Measurements from ENCODE around the gene CSRP2.

The CSRP2 gene

DNA sequence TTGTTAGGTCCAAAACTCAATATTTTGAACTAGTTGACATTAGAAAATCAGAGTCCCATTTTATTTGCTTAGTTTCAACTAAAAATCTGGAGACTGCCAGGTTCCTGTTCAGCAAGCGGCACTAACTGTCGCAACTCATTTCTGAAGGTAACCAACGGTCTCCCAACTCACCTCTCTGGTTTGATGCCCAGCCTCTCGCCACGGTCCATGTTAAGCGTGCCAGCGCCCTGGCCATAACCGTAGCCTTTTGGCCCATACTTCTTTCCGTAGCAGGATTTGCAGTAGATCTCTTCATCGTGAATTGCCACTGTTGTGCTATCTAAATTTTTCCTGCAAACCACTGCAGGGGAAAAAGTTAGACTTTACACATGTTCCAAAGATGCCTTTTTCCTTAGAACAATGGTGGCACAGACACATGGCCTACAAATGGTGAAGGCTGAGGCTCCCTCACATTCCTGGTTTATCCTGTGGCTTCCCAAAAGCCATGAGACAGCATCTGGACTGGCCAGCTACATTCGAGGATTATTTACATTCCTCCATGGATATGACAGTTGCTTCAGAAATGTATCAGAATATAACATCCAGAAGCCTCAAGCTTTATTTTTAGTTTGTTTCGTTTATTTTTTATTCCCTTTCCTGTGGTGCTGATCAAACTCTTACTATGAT is 15.7 kb downstream of the CSRP2 start:
- DNase-seq (ENCODE audit: low spot score), result no peak

DNA sequence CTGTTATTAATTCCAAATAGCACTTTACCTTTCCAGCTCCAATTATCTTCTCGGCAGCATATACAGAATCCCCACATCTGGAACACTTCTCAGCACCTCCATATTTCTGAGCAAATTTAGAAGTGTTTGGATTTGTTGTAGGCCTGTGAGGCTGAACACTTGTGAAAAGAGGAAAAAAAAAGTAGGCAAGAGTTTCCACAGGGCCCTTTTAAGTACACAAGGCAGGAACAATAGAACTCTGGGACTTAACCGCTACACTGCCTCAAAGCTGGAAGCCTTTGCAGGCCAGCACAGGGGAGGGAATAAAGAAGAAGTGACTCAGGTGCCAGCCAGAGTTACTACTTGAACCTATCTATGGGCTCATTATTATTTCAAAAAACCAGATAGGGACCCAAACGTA is 18.6 kb downstream of the CSRP2 start:
- DNase-seq (ENCODE audit: low spot score), result no peak

DNA sequence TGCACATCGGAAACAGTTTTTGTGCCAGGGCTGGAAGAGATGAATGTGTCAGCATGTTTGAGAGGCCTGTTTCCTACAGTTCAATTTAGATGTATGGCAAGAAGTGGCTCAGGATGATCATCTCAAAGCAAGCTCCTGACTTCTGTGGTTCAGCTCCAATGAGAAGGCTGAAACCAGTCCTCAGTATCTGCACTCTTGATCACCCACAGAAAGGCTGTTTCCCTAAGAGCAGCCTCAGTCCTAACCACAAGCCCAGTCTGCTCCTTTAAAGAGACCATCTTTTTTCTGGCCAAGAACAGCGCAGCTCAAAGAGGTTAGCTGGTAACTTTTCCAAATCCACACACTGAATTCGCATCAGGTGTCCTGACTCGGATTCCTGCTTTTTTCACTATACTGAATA is 19.2 kb downstream of the CSRP2 start:
- no peak for DNase-seq (ENCODE audit: low spot score)

DNA sequence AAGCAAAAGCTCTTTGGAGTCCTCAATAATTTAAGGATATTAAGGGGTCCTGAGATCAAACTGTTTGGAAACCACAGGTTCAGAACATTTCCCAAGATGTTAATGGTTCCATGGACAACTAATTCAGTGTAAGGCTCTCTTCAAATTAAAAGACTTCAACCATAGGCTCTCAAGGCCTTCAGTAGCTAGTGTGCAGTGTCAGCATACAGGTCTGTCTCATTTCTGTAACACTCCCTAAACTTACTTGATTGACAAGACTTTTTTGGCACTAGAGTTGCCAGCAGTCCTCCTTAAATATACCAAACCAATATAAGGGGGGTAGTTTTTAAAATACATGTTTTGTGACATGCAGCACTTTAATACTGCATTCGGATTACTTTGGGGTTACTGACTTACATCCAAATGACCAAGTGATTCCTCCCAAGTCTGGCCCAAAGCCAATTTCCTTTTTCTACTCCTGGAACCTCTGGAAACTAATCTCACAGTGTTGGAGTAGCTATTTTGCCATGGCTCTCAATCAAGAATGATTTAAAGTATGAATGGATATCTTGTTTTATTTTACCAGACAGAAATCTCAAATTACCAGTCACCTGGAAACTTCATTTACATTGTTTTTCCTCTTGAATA is 22.7 kb downstream of the CSRP2 start:
- no peak for DNase-seq (ENCODE audit: low spot score)

DNA sequence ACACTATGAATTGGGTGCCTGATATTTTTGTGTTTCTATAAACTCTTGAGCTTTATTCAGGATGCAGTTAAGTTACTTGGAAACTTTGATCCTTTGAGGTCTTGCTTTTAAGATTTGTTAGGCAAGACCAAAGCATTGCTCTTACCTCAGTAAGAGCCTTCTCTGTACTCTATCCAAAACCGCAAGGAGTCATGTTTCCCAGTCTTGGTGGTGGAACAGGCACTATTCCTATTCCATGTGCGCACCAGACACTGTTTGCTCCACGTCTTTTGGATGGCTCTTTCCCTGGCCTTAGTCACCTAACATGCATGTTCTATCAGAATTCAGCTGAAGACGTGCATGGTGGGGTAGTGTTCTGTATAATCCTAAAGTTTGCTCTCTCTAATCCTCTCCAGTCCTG is 23.5 kb downstream of the CSRP2 start:
- DNase-seq (ENCODE audit: low spot score), result no peak

DNA sequence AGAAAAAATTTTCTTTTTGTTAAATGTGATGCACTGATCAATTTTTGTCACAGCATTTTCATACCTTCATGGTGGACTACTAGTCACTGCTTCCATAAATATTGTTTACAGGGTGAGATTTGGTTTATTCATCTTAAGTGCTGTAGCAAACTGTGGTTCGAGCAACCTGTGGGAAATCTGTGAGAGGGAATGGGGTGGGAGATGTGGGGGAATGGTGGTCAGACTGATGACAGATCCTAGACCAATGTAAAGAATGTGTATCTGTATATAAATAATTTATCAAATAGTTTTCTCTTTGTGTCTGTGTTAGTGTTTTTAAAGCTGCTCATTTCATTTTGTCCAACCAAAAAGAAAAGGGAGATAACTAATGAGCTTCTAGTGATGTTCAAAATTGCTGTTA is 26.7 kb downstream of the CSRP2 start:
- DNase-seq (ENCODE audit: low spot score), result no peak

DNA sequence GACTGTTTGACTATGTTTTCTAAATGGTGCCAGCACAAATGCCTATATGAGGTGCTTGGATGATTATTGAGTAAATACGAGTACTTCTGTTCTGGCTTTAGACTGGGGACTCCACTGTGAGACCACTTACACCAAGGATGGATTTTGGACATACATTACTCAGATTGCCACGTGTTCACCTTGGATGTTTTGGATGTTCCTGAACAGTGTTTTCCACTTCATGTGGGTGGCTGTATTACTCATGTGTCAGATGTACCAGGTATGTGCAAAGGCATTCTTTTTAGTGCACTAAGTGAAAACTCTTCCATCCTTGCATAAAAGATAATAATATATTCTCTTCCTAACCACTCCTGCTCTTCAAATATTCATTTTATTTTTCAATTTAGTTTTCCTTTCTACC is 30.7 kb downstream of the CSRP2 start:
- DNase-seq (ENCODE audit: low spot score), result no peak

DNA sequence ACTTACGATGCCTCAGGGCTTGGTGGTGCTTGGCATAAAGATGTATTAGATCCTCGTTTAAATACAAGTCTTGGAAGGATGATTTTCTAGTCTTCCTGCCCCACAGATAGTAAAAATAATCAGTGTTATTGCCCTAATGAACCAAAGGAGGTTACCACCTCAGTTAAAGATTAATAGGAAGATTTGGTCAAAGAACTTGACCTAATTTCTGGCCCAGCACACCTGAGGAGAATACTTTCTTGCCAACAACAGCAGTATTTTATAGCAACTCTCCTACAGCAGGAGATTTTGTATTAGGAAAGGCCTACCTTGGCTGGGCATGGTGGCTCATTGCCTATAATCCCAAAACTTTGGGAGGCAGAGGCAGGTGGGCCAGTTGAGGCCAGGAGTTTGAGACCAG is 31.6 kb downstream of the CSRP2 start:
- no peak for DNase-seq (ENCODE audit: low spot score)

DNA sequence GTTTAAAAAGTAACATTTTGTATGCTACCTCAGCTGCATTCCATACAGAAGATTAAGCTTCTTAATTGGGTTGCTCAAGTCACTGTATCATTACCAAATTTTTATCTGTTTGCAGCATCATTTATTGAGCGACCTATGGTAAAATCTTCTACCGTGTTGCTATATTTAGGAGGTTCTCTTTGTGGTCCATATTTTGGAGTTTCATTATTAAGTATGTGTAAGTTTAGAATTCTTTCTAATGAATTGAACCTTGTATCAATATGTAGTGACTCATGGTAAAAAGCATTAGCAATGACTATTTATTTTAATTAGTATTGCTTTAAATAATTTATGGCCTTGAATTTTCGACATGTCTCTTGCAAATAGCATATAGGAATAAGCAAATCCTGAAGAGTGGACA is 42.2 kb downstream of the CSRP2 start:
- no peak for DNase-seq (ENCODE audit: low spot score)

DNA sequence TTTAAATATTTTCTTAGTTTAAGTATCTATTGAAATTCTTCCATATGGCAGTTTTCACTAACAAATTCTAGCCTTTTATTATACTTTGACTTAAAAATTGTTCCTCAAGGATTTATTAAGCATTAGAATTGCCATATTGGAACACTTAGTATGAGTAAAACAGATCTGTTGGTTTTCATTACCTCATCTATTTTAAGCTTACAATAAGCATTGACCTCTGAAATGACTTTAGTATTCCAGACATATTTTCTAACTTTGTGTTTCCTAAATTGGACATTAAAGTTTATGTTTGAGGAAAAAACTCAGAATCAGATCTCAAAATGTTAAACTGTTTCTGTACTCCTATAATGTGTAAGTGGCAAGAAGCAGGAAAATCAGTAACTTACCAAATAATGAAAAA is 48.4 kb downstream of the CSRP2 start:
- no peak for DNase-seq (ENCODE audit: low spot score)

DNA sequence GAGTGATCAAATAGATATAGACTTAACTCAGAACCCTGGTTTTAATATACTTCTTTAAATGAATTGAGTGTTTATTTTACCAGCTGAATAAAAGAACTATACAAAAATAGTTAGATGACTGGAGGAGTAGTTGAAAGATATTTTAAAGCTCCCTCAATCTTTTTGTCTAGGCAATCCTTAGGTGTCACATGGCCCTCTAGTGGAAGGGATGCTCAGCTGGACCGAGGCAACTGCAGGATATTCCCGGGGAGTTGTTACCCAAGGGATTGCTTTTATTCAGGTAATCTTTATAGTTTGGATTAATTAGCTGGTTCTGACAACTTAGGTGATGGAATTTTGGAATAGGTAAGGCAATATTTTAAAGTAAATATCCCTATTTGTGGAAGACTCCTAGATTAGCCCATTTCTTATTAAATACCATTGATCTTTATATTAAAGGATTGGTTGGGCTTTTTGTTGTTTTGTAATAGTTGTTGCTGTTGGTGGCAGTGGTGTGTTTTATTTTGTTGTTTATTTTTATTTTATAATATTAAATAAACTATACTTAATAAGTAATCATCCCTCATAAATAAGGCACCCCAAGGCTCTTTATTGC is 57.8 kb downstream of the CSRP2 start:
- peak; percentile 47 for DNase-seq (ENCODE audit: low spot score)

DNA sequence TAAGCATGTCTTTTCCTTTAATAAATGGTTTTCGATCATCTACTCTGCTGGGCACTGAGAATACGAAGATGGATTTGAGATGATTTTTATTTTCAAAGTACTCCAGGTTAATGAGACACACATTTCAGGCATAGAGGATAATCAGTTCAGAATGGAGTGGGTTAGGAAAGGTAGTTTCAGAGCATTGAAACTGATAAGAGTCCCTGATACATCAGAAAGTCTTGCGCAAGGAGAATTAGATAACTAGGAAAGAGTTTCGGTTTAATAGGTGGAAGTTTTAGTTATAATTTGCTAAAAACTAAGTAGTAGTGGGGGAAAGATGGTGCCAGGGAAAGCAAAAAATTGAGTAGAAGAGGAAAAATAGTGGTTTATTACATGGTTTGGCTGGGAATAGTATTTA is 64.8 kb downstream of the CSRP2 start:
- no peak for DNase-seq (ENCODE audit: low spot score)

DNA sequence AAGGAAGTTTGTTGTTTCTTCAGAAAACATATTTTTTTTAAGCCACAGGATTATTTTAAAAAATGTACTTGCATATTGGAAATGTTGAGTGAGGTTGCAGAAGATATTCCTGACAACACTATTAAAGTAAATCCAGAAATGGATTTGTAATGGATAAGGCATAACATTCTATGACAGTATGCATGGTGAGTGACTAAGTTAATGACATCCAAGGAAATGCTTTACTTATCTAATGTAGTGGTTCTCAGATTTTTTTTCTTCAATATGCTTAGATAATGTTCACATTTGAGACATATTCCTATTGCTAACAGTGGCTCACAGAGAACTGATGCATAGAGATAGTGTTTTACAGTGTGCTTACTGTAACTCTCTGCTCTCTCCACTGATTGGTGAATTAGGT is 65.6 kb downstream of the CSRP2 start:
- DNase-seq (ENCODE audit: low spot score), result no peak

DNA sequence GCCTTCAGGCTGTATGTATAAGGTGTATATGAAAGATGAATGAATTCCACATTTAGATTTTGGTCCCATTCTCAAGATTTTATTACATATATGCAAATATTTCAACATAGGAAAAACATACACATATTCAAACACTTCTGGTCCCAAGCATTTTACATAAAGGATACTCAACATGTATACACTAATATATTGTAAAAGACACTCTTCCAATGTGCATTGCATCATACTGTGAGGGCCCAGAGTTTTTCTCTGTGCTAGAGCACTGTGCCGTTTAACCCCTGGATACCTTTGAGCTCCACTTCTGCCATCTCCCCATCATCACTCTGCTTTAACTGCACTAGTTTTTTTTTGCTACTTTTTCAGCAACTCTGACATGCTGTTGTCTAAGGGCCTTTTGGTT is 66.8 kb downstream of the CSRP2 start:
- no peak for DNase-seq (ENCODE audit: low spot score)

DNA sequence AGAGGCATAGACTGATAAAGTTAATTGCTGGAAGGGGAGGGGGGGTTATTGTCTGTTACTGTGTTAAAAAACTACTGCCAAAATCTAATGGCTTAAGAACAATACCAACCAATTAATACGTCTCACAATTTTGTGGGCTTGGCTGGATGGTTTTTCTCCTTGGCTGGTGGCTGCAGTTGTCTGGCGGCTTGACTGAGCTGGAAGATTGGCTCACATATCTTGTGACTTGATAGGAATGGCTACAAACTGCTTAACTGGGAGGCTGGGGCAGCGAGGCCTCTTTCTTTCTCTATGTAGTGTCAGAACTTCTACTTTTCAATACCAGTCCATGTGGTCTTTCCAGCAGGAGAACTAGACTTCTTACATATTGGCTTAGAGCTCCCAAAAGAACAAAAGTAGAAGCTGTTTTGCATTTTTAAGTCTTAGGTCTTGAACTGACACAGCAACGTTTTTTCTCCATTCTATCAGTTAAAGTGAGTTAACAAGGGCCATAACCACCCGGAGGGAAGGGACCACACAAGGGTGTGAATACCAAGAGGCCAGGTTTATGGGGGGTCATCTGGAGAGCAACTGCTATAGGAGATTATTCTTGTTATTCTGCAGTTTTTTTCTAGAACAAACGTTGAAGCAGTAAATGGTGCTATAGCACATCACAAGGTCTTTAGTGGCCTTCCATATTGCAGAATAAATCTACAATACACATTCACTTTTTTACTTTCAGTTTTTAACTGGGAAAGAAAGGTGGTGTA is 68.0 kb downstream of the CSRP2 start:
- no peak for DNase-seq (ENCODE audit: low spot score)
